ENCODE data around the gene PITPNC1. TPM values are rescaled to one million over a fixed set of nuclear protein-coding genes. Genes with fewer than 3 reads are reported as not detected.

The PITPNC1 gene
- total and polyA plus RNA-seq, 2 of the 13 experiments (the other 11 are each of a cell fraction or from before 2014, with no cell fraction given): 4.1 to 5.7 TPM

DNA sequence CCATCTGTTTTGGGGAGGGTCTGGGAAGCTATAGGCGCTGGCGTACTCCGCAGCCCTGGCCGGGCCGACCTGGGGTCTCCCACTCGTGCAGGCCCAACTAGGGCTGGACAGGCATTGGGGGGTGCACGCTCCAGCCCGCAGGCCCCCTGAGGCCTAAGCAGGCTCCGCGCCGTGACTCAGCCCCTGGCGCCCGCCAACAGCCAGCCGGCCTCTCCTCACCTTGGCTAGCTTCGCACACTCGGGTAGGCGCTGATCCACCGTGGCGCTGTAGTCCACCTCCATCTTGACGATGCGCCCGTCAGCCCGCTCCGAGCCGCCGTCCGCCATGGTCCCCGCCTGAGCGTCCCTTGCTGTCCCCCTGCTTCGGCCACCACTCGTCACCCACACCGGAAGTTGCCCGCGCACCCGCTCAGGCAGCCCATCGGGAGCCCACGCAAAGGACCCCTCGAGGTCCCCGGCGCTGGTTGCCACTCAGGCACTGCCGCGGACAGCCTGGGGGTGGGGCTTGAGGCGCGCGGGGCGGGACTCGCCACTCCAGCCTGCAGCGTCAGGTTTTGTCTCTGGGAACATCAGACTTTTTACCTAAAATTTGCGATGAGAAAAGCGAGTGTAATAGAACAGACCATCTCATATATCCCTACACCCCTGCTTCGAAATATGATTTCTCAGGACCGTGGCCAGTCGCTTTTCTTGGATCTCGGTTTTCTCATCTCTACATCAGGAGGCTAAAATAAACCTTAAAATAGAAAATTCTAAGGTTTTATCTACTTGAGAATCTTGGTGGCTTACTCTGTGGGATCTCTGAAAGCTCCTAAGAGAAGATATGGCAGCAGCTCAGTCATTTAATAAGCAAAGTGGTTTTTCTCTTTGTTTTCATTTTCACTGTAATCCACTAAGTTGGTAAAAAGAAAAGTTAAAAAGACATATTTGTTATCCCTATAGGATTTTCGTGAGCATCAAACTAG lies 10.6 kb upstream of the PITPNC1 start, which contains the start of gene PSMD12 (continued):
- TF ChIP-seq PRPF4 (IDR thresholded peaks at IDR 0.05; ENCODE audit: low read depth, low read length, poor library complexity, severe bottlenecking): no peak
- TF ChIP-seq ERF (CRISPR knock-in tag; IDR thresholded peaks at IDR 0.05): peak; percentile 89; the same call in 1 of the 2 replicates
- TF ChIP-seq FOSL1 (CRISPR knock-in tag; IDR thresholded peaks at IDR 0.05; ENCODE audit: borderline replicate concordance): no peak
- no peak for TF ChIP-seq ADNP (CRISPR knock-in tag; IDR thresholded peaks at IDR 0.05)
- TF ChIP-seq ZNF598 (CRISPR knock-in tag; IDR thresholded peaks at IDR 0.05; ENCODE audit: borderline replicate concordance): peak; percentile 99
- TF ChIP-seq DNMT3B (CRISPR knock-in tag; conservative IDR thresholded peaks at IDR 0.05): no peak
- TF ChIP-seq, protein P1, sequence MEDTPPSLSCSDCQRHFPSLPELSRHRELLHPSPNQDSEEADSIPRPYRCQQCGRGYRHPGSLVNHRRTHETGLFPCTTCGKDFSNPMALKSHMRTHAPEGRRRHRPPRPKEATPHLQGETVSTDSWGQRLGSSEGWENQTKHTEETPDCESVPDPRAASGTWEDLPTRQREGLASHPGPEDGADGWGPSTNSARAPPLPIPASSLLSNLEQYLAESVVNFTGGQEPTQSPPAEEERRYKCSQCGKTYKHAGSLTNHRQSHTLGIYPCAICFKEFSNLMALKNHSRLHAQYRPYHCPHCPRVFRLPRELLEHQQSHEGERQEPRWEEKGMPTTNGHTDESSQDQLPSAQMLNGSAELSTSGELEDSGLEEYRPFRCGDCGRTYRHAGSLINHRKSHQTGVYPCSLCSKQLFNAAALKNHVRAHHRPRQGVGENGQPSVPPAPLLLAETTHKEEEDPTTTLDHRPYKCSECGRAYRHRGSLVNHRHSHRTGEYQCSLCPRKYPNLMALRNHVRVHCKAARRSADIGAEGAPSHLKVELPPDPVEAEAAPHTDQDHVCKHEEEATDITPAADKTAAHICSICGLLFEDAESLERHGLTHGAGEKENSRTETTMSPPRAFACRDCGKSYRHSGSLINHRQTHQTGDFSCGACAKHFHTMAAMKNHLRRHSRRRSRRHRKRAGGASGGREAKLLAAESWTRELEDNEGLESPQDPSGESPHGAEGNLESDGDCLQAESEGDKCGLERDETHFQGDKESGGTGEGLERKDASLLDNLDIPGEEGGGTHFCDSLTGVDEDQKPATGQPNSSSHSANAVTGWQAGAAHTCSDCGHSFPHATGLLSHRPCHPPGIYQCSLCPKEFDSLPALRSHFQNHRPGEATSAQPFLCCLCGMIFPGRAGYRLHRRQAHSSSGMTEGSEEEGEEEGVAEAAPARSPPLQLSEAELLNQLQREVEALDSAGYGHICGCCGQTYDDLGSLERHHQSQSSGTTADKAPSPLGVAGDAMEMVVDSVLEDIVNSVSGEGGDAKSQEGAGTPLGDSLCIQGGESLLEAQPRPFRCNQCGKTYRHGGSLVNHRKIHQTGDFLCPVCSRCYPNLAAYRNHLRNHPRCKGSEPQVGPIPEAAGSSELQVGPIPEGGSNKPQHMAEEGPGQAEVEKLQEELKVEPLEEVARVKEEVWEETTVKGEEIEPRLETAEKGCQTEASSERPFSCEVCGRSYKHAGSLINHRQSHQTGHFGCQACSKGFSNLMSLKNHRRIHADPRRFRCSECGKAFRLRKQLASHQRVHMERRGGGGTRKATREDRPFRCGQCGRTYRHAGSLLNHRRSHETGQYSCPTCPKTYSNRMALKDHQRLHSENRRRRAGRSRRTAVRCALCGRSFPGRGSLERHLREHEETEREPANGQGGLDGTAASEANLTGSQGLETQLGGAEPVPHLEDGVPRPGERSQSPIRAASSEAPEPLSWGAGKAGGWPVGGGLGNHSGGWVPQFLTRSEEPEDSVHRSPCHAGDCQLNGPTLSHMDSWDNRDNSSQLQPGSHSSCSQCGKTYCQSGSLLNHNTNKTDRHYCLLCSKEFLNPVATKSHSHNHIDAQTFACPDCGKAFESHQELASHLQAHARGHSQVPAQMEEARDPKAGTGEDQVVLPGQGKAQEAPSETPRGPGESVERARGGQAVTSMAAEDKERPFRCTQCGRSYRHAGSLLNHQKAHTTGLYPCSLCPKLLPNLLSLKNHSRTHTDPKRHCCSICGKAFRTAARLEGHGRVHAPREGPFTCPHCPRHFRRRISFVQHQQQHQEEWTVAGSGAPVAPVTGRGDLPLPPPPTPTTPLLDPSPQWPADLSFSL (CRISPR knock-in tag; IDR thresholded peaks at IDR 0.05): peak; percentile 80; the same call in 1 of the 2 replicates
- peak; percentile 97 for TF ChIP-seq PHF20 (CRISPR knock-in tag; IDR thresholded peaks at IDR 0.05)
- peak; percentile 98 for TF ChIP-seq SMAD1 (CRISPR knock-in tag; IDR thresholded peaks at IDR 0.05; ENCODE audit: borderline replicate concordance, low read depth)
- TF ChIP-seq JARID2 (CRISPR knock-in tag; IDR thresholded peaks at IDR 0.05; ENCODE audit: insufficient replicate concordance): peak; percentile 82
- TF ChIP-seq, protein P2, sequence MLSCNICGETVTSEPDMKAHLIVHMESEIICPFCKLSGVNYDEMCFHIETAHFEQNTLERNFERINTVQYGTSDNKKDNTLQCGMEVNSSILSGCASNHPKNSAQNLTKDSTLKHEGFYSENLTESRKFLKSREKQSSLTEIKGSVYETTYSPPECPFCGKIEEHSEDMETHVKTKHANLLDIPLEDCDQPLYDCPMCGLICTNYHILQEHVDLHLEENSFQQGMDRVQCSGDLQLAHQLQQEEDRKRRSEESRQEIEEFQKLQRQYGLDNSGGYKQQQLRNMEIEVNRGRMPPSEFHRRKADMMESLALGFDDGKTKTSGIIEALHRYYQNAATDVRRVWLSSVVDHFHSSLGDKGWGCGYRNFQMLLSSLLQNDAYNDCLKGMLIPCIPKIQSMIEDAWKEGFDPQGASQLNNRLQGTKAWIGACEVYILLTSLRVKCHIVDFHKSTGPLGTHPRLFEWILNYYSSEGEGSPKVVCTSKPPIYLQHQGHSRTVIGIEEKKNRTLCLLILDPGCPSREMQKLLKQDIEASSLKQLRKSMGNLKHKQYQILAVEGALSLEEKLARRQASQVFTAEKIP (CRISPR knock-in tag; IDR thresholded peaks at IDR 0.05; ENCODE audit: borderline replicate concordance): no peak
- TF ChIP-seq, protein P3, sequence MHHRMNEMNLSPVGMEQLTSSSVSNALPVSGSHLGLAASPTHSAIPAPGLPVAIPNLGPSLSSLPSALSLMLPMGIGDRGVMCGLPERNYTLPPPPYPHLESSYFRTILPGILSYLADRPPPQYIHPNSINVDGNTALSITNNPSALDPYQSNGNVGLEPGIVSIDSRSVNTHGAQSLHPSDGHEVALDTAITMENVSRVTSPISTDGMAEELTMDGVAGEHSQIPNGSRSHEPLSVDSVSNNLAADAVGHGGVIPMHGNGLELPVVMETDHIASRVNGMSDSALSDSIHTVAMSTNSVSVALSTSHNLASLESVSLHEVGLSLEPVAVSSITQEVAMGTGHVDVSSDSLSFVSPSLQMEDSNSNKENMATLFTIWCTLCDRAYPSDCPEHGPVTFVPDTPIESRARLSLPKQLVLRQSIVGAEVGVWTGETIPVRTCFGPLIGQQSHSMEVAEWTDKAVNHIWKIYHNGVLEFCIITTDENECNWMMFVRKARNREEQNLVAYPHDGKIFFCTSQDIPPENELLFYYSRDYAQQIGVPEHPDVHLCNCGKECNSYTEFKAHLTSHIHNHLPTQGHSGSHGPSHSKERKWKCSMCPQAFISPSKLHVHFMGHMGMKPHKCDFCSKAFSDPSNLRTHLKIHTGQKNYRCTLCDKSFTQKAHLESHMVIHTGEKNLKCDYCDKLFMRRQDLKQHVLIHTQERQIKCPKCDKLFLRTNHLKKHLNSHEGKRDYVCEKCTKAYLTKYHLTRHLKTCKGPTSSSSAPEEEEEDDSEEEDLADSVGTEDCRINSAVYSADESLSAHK (CRISPR knock-in tag; IDR thresholded peaks at IDR 0.05; ENCODE audit: borderline replicate concordance): no peak
- TF ChIP-seq, protein P4, sequence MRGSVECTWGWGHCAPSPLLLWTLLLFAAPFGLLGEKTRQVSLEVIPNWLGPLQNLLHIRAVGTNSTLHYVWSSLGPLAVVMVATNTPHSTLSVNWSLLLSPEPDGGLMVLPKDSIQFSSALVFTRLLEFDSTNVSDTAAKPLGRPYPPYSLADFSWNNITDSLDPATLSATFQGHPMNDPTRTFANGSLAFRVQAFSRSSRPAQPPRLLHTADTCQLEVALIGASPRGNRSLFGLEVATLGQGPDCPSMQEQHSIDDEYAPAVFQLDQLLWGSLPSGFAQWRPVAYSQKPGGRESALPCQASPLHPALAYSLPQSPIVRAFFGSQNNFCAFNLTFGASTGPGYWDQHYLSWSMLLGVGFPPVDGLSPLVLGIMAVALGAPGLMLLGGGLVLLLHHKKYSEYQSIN (CRISPR knock-in tag; IDR thresholded peaks at IDR 0.05; ENCODE audit: borderline replicate concordance): no peak
